Stimulated activated CD4-positive, alpha-beta T cell treated with anti-CD3 and anti-CD28 coated beads, Interleukin-12 subunit alpha, Interleukin-12 subunit beta, amount 100 ng/mL, for 48 hours (primary cell): ENCODE data around the gene PPP3R1.
"Not testable (repeated sequence)": the region's sequence is repeated elsewhere in the genome, so short reads cannot be mapped to it uniquely, and the experiment has no call there.

ENCODE experiments used
- DNase-seq, 3 donors: peaks; one replicate each; pipeline ENCODE4 v3.0.0-alpha.2; 2020; ENCODE audit warnings: low read depth in 2 of 3, low spot score in 1 of 3

PPP3R1 gene

DNA sequence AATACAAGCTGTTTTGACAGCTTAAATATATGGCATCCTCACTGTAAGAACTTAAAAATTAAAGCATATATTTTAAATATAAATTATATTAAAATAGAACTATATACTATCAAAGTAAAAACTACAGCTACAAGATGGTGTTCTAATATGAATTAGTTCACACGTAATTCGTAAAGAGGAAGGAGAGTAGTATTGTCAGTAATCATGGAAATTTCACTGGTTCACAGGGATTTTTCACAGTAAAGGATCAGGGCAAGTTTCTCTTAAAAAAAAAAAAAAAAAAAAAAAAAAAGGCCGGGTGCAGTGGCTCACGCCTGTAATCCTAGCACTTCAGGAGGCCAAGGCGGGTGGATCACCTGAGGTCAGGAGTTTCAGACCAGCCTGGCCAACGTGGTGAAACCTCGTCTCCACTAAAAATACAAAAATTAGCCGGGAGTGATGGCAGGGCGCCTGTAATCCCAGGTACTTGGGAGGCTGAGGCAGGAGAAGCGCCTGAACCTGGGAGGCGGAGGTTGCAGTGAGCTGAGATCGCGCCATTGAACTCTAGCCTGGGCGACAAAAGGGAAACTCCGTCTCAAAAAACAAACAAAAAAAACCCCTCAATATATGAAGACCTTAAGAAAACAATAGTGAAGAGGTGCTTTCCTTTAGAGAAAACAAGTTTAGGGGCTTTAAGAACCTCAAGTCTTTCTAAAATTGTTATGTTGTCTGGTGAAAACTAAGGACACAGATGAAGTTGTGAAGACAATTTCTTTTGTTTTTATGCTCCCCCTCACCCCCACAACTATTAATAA lies 62.1 kb downstream of the PPP3R1 start:
- no peak for DNase-seq

DNA sequence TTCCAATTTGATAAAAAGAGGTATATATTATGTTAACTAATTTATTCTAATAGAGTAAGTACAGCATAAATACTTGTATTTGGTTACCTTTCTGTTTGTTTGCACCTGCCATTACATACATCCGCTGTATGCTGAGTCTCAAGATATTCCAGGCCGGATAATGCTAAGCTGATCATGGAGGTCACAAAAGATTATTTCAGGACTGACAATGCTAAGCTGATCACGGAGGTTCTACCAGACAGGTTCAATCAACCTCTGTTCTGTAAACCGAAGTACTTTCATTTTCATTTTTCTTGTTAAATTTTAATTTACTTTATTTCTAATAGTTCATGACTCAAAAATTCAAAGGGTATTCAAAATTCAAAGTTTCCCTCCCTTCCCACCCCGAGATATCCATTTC lies 63.5 kb downstream of the PPP3R1 start:
- DNase-seq = no peak

DNA sequence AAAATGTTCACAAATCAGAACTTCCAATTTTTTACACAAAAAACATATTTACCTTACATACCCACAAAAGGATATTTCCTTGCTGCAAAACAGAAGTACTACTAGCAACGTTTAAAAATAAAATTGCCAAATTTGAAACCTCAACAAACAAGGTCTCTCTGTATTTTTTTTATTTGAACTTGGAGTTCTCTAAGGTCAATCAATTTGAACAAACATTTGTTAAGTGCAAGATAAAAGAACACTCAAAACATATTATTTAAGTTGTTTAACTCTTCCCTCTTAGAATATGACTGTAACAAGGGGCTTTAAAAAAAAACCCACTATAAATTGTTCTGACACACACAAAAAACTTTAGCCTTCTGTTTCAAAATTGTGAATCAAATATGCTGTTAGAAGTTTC lies 65.0 kb downstream of the PPP3R1 start:
- DNase-seq = no peak

DNA sequence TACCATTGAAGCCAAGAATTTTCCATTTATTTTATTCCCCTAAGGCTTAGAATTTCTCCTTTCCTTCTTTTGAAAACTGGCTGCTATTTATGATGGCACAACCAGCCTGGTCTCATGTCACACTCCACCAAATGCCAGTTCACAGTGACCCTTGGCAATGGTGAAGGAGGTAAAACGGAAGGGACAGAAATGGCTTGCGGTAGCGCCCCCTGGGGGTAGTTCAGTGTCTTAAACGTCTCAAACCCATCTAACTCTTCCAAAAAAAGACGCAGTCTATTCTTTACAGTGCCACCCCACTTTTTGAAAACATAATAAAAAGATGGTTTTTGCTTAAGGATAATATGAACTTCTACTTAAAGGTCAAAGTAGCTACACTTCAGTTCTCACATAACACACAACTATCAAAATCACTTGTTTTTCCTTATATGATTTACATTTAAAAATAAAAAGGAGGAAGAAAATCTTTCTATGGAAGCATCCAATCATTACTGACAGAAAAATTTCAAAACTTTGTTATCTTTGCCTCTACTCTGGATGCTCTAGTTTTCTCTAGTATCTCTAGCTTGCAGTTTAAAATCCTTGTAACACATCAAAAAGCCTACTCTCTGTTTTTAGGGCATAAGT lies 66.7 kb downstream of the PPP3R1 start:
- peak; percentile 34 to 55 (median 40) for DNase-seq

DNA sequence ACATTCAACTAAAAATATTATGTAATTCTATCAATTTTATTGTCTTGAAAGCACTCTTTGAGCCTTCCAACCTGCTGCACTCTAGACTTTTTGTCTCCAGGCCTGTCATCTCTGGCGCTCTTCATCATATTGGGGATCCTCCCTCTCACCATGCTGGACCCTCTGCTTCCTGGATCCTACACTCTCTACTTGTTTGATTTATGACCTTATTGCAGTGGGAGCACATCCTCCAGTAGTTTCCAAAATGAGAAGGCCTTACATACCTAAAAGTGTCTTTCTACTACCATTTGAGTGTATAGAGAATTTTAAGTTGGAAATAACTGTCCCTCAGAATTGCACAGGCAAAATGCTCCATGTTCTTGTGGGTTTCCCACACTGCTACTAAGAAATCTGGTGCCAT lies 69.4 kb downstream of the PPP3R1 start:
- no peak for DNase-seq

DNA sequence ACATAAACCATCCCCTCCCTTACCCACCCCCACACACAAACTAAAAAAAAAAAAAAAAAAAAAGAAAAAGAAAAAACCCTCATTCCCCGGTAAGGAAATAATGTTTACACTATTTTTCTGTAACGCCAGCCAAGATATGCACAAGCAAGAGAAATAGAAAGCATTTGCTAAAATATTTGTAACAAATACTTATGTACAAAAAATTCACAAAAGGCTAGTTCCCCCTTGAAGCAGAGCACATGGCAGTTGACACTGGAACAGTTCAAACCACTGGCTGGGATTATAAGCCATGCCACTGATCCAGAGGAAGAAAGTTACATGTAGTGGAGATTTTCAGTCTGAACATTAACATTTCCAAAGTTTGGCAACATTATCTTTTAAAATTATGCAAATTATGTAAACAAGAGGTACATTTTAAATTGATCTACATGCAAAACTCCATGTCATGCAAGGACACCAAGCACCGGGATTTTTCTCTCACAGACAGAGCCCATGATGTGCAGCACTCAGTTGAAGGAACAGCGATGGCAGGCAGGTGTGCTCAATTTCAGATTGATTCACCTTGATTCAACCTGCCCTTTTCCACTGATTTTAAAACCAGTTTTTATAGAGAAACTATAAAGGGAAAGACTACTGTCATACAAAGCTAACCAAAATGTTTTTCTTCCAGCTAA lies 73.2 kb downstream of the PPP3R1 start:
- no peak for DNase-seq

DNA sequence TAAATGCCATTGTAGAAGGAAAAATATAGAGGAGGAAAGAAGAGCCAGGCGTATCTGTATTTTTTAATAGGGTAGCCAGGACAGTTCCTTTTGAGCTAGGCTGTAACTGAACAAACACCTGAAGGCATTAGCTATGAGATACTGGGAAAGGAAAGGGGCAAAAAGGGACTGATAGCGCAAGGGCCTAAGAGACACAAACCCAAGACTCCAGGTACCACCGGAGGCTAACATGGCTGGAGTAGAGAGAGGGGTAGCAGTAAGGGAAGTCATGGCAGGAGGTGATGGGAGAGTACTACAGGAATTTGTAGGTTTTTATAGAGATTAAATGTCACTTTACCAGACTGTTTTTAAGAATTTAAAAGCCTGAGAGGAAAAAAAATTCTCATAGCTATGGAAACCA lies 73.9 kb downstream of the PPP3R1 start:
- DNase-seq = no peak

DNA sequence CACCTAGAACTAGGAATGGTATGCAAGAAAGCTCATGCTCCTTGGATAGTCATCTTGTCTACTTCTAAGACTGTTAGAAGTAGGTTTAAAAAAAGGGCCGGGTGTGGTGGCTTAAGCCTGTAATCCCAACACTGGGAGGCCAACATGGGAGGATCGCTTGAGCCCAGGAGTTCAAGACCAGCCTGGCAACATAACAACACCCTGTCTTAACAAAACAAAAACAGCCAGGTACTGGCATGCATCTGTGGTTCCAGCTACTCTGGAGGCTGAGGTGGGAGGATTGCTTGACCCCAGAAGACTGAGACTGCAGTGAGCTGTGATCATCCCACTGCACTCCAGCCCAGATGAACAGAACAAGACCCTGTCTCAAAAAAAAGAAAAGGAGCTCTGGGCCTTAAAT lies 74.8 kb downstream of the PPP3R1 start:
- no peak for DNase-seq

DNA sequence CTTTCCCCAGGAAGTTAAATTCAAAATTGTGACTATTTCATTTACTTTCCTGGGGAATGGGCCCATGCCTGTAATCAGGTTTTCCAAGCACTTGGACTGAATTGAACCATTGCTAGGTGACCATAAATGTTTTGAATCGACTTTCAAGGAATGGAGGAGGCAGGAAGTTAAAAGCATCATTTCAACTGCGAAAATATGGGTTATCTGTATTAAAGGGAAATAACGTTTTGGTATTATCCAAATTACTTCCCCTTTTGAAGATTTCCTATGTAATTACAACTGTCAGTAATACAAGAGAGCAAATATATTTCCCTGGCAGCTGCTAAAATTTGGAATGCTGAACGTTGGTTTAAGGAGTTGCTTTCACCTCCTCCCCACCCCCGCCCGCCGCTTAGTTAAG lies 75.7 kb downstream of the PPP3R1 start:
- no peak for DNase-seq

DNA sequence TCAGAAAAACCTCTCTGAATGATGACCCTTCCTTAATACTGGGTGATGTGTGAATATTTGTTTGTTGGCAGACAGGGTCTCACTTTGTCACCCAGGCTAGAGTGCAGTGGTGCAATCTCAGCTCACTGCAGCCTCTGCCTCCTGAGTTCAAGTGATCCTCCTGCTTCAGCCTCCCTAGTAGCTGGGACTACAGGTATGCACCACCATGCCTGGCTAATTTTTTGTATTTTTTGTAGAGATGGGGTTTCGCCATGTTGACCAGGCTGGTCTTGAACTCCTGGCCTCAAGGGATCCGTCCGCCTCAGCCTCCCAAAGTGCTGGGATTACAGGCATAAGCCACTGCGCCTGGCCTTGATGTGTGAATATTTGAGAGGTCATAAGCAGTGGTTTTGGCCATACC lies 77.1 kb downstream of the PPP3R1 start:
- DNase-seq = not testable (repeated sequence)

DNA sequence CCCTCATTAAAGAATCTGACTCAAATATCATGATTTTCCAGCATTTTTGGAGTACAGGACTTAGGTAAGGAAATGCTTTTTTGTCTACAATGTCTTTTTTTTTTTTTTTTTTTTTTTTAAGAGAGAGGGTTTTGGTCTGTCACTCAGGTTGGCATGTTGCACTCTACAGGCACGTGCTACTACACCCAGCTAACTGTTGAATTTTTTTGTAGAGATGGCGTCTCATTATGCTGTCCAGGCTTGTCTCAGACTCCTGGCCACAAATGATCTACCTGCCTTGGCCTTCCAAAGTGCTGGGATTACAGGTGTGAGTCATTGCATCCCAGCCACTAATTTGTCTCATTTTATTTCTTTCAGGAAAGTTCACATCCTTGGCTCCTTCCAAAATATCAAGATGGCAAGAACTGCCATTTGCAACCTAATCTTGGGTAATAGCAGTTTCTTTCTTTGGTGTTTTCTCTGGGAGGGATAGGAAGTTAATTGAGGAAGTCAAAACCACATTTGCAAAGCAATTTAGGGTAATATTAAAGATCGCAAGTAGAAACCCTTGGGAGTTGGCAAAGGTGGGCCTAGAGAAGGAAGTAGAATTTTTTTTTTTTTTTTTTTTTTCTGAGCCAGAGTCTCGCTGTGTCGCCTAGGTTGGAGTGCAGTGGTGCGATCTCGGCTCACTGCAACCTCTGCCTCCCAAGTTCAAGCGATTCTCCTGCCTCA lies 79.2 kb downstream of the PPP3R1 start:
- no peak for DNase-seq

DNA sequence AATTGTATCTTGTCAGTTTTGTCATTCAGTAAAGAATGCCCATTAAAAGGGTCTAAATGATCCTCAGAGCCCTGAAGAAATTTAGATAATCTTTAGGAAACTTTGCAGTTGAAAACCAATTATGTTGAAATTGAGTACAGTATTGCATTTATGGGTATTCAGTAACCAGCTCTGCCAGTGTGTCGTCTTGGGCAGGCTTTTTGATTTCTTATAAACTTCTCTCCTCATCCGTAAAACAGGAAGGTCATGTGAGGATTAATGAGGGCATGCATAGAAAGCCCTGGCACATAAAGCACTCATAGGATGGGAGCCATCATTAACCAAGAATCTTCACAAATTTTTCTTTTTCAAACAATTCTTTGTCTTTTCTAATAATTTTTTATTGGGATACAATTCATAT lies 79.8 kb downstream of the PPP3R1 start:
- no peak for DNase-seq

DNA sequence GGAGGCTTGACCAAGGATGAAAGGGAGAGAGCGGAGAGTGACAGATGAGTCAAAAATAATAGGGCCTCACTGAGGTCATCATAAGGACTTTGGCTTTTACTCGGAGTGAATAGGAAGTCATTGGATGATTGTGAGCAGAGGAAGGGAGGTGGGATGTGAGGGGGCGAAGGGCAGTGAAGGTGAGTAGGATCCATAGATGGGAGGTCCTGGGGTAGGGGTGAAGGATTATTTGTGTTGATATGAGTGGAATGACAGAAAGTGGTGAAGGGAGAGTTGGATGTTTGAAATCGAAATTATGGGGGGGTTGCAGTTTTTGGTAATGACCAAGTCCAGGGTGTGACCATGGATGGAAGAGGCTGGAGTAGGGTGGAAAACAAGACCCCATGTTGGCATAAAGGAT lies 80.6 kb downstream of the PPP3R1 start:
- no peak for DNase-seq

DNA sequence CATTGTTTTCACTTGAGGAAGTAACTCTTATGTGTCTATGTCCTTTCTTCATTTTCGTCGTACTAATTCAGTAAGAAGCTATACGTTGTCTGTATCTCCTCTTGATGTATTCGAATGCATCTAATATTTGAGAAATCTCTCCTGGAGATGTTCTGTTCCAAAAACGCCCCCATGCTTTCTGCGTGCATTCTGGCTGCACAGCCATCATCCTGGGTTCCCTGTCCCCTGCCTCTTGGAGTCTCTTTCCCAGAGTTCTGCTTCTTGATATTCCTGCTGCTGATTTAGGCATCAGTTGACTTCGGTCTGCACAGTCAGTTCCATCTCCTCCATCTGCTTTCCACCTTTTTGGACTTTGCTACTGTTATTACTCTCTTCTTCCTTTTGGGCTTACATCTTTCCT lies 81.2 kb downstream of the PPP3R1 start:
- DNase-seq = no peak

DNA sequence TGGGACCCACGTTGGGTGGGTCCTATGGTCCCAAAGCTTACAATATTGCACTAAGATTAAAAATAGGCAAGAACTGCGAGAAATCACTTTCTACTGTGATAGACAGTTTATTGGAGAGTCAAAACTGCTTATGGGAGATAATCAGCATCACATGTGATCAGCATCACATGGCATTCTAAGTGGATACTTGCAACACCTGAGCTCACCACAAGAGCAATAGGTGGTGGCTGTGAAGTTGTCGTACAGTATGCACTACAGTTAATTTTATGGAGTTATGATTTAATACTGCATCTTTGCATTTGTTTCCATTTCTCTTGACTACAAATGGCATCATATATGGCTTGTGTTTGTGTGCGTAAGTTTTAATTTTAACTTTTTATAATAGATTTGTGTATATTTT lies 83.0 kb downstream of the PPP3R1 start:
- no peak for DNase-seq

DNA sequence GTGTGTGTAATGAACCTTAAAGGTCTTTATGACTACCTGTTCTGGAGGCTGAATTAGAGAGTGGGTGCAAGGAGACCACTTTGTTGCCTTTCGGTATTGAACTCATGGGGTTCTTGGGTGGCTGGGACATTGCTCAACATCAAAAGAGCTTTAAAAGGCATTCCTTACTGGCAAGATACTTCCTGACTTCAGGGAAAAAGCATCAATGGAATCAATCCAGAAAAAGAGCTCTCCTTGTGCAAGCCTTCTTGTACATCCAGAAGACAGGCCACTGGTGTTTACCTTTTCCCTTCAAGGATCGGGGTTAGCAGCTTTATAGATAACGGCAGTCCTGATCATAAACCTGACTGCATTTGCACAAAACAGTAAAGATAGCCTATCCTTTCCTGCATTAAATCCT lies 85.1 kb downstream of the PPP3R1 start:
- DNase-seq = no peak

DNA sequence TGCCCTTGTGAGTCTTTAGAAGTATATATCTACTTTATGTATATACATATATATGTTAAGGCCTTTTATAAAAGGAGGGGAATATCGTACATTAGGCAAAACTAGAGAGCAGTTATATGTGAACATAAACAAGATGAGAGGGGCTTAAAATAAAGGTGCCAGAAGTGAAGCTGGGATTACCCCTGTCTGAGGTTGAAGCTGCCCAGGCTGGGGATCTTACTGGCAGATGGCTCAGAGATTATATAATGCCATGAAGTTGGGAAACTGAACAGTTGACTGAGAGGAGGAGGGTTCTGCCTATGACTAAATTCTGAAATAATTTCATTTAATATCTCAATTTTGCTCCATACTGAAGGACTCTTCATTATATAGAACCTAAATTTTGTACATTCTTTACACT lies 88.7 kb downstream of the PPP3R1 start:
- DNase-seq = no peak

DNA sequence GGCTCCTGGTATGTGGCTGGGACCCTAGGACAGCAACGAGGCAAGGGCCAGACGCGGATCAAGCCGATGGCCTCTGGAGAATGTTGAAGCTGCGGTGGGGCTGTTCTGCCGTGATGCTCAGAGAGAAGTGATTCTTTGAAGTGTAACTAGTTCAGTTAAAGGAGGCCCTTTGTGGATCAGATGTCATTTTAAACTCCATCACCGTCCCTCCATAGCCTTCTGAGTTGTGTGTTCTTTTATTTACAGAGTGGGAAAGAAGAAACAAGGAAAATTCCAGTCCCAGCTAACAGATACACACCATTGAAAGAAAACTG lies 94.2 kb downstream of the PPP3R1 start:
- no peak for DNase-seq

DNA sequence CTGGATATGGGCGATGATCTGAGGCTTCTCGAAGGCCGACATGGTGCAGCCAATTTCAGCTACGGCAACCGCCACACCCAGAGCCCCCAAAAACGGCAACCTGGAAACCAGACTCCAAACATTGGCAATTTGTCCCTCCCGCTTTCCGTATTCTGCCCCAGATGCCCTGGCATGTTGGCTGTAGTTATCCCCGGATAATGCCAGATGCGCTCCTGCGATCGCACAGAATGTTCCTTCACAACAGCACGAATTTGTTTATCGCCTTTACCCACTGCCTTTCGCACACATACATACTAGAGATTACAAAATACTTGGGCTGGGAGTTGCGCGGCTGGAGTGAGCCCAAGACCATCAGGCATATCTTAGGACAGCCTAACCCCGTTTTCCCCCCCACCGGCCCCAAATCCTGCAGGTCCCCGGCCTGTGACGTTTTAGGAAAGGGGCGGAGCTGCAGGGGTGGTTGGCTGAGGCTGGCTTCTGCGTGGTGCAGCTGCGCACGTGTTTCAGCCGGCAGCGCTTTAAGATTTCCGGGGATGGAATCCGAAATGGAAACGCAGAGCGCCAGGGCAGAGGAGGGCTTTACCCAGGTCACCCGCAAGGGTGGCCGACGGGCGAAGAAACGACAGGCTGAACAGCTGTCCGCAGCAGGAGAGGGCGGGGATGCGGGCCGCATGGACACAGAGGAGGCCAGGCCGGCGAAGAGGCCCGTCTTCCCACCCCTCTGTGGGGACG lies 94.8 kb downstream of the PPP3R1 start, which contains the start of gene PNO1:
Gene PNO1 (plus strand): TSS at position 487 of the 732 bp plus-strand sequence. CDS start 47 bp downstream, at position 534.
- peak; percentile 96 to 98 (median 96) for DNase-seq

DNA sequence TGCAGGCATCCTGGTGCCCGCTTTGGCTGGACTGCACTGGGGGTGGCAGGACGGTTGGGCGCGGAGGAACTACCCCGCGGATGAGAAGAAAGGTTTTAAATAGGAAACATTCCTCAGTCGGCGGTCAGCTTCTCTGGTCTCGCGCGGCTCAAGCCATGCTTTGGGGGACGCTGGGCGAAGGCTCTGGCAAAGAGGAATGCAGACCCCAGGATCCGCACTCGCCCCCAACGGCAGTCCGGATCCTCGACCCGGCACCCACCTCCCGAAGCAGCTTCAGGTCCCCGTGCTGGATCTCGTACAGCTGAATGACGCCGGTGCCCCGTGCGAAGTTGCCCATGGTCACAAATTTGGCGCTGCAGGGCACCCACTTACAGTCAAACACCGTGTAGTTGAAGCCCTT lies 95.3 kb downstream of the PPP3R1 start:
- DNase-seq = no peak

DNA sequence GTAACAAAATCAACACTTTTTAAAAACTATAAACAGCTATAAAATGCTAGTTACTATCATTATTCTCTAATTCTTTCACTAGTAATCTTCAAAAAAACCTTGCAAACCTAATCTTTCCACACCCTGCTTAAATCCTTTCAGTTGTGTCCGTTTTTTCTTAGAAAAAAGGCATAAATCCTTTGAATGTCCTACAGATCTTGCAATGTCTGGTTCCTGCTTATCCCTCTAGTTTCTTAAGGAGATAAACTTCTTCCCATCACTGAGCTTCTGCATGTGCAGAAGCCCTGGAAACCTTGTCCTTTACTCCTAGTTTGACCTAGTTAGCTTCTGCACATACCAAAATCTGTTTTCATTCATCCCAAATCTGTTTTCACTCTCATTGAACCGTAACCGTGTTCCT lies 95.9 kb downstream of the PPP3R1 start:
- no peak for DNase-seq
